ENCODE measurements around the gene STK25.

STK25 gene

GRCh38 chr2:241508240-241509154 lies at the start of gene STK25 (continued):
- no peak for TF ChIP-seq ZNF280C (tag by site-specific recombination; IDR thresholded peaks at IDR 0.05)
- no peak for TF ChIP-seq ZNF155 (tag by site-specific recombination; IDR thresholded peaks at IDR 0.05)
- TF ChIP-seq HOXA7 (CRISPR knock-in tag; IDR thresholded peaks at IDR 0.05; ENCODE audit: borderline replicate concordance), result no peak
- TF ChIP-seq ZNF133 (tag by site-specific recombination; IDR thresholded peaks at IDR 0.05), result no peak
- TF ChIP-seq ZNF513 (tag by site-specific recombination; IDR thresholded peaks at IDR 0.05), result no peak
- no peak for TF ChIP-seq ZNF701 (tag by site-specific recombination; IDR thresholded peaks at IDR 0.05)
- TF ChIP-seq ZNF558 (tag by site-specific recombination; IDR thresholded peaks at IDR 0.05), result no peak
- no peak for TF ChIP-seq ZNF202 (tag by site-specific recombination; IDR thresholded peaks at IDR 0.05; ENCODE audit: borderline replicate concordance)
- peak; percentile 65; the same call in 1 of the 2 replicates for TF ChIP-seq ZXDB (tag by site-specific recombination; IDR thresholded peaks at IDR 0.05)
- 0 out of 2 replicates have a peak, but pooled peaks have one; percentile 54 for TF ChIP-seq YY1 (tag by site-specific recombination; IDR thresholded peaks at IDR 0.05)
- TF ChIP-seq ZNF585B (tag by site-specific recombination; IDR thresholded peaks at IDR 0.05), result no peak
- no peak for TF ChIP-seq TSHZ1 (tag by site-specific recombination; IDR thresholded peaks at IDR 0.05; ENCODE audit: borderline replicate concordance)
- TF ChIP-seq, protein P1, sequence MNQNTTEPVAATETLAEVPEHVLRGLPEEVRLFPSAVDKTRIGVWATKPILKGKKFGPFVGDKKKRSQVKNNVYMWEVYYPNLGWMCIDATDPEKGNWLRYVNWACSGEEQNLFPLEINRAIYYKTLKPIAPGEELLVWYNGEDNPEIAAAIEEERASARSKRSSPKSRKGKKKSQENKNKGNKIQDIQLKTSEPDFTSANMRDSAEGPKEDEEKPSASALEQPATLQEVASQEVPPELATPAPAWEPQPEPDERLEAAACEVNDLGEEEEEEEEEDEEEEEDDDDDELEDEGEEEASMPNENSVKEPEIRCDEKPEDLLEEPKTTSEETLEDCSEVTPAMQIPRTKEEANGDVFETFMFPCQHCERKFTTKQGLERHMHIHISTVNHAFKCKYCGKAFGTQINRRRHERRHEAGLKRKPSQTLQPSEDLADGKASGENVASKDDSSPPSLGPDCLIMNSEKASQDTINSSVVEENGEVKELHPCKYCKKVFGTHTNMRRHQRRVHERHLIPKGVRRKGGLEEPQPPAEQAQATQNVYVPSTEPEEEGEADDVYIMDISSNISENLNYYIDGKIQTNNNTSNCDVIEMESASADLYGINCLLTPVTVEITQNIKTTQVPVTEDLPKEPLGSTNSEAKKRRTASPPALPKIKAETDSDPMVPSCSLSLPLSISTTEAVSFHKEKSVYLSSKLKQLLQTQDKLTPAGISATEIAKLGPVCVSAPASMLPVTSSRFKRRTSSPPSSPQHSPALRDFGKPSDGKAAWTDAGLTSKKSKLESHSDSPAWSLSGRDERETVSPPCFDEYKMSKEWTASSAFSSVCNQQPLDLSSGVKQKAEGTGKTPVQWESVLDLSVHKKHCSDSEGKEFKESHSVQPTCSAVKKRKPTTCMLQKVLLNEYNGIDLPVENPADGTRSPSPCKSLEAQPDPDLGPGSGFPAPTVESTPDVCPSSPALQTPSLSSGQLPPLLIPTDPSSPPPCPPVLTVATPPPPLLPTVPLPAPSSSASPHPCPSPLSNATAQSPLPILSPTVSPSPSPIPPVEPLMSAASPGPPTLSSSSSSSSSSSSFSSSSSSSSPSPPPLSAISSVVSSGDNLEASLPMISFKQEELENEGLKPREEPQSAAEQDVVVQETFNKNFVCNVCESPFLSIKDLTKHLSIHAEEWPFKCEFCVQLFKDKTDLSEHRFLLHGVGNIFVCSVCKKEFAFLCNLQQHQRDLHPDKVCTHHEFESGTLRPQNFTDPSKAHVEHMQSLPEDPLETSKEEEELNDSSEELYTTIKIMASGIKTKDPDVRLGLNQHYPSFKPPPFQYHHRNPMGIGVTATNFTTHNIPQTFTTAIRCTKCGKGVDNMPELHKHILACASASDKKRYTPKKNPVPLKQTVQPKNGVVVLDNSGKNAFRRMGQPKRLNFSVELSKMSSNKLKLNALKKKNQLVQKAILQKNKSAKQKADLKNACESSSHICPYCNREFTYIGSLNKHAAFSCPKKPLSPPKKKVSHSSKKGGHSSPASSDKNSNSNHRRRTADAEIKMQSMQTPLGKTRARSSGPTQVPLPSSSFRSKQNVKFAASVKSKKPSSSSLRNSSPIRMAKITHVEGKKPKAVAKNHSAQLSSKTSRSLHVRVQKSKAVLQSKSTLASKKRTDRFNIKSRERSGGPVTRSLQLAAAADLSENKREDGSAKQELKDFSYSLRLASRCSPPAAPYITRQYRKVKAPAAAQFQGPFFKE (tag by site-specific recombination; IDR thresholded peaks at IDR 0.05; ENCODE audit: borderline replicate concordance), result no peak
- TF ChIP-seq, protein P2, sequence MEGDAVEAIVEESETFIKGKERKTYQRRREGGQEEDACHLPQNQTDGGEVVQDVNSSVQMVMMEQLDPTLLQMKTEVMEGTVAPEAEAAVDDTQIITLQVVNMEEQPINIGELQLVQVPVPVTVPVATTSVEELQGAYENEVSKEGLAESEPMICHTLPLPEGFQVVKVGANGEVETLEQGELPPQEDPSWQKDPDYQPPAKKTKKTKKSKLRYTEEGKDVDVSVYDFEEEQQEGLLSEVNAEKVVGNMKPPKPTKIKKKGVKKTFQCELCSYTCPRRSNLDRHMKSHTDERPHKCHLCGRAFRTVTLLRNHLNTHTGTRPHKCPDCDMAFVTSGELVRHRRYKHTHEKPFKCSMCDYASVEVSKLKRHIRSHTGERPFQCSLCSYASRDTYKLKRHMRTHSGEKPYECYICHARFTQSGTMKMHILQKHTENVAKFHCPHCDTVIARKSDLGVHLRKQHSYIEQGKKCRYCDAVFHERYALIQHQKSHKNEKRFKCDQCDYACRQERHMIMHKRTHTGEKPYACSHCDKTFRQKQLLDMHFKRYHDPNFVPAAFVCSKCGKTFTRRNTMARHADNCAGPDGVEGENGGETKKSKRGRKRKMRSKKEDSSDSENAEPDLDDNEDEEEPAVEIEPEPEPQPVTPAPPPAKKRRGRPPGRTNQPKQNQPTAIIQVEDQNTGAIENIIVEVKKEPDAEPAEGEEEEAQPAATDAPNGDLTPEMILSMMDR (tag by site-specific recombination; IDR thresholded peaks at IDR 0.05), result no peak
- peak; percentile 38; the same call in 1 of the 2 replicates for TF ChIP-seq KLF16 (tag by site-specific recombination; IDR thresholded peaks at IDR 0.05)
- peak; percentile 29; the same call in 1 of the 2 replicates for TF ChIP-seq ZEB2 (tag by site-specific recombination; IDR thresholded peaks at IDR 0.05)
- peak; percentile 99 for TF ChIP-seq ZNF76 (tag by site-specific recombination; IDR thresholded peaks at IDR 0.05; ENCODE audit: borderline replicate concordance, low read depth)
- no peak for TF ChIP-seq ZNF830 (tag by site-specific recombination; IDR thresholded peaks at IDR 0.05; ENCODE audit: low read depth)
- TF ChIP-seq MYNN (tag by site-specific recombination; IDR thresholded peaks at IDR 0.05; ENCODE audit: borderline replicate concordance), result no peak
- peak; percentile 93 for TF ChIP-seq PBX3 (CRISPR knock-in tag; IDR thresholded peaks at IDR 0.05)
